PC-9 (cell line): ENCODE measurements around the gene IL1R2. TPM values are rescaled to one million over a fixed set of nuclear protein-coding genes. Genes with fewer than 3 reads are reported as not detected.
A peak's percentile ranks its signal among the peaks of the same experiment; 100 is the strongest.

ENCODE experiments used
- BruUV-seq: library from RNA; stranded (reverse); fragments of 400-500 nt; replicated peaks from 2 replicates; lab custom pipeline; 2021; lab: Mats Ljungman, UMichigan
- CTCF ChIA-PET: fragments of 300-600 bp; sonication (Branson Sonifier 250); formaldehyde crosslinking; loops from one replicate; lab custom pipeline; 2022; ENCODE audit warnings: antibody characterized with exemption; lab: Charles Lee
- POLR2A ChIA-PET: fragments of 300-600 bp; sonication (Branson Sonifier 250); formaldehyde crosslinking; loops from one replicate; lab custom pipeline; 2022; ENCODE audit warnings: antibody characterized with exemption; ENCODE audit not compliant: unreplicated experiment; lab: Charles Lee
- DNase-seq, 2 experiments: peaks; one replicate each; pipeline versions ENCODE4 v3.0.0 to v3.0.0-alpha.2; 2015 to 2022; ENCODE audit warnings: mixed read lengths in 1 of 2
- H2AFZ ChIP-seq: fragments of 200-600 bp; sonication (generic); 2 replicates; pipeline ENCODE4 v1.8.1; 2017; ENCODE audit warnings: antibody characterized with exemption
- H3F3A ChIP-seq: fragments of 200-600 bp; sonication (generic); 2 replicates; pipeline ENCODE4 v1.8.1; 2017; ENCODE audit warnings: antibody characterized with exemption, mild to moderate bottlenecking, low read depth; ENCODE audit not compliant: insufficient read depth
- H3K27ac ChIP-seq: fragments of 200-600 bp; sonication (generic); 2 replicates; pipeline ENCODE4 v1.6.1; 2016; ENCODE audit warnings: mixed run types
- H3K27me3 ChIP-seq: fragments of 200-600 bp; sonication (generic); 2 replicates; pipeline ENCODE4 v1.6.1; 2016; ENCODE audit warnings: low read depth, mixed run types; ENCODE audit not compliant: insufficient read depth
- H3K36me3 ChIP-seq: fragments of 200-600 bp; sonication (generic); 2 replicates; pipeline ENCODE4 v1.6.1; 2016; ENCODE audit warnings: low read depth, mixed run types
- H3K4me1 ChIP-seq: fragments of 200-600 bp; sonication (generic); replicated peaks from 2 replicates; pipeline ENCODE4 v1.6.1; 2016; ENCODE audit warnings: mixed run types; ENCODE audit not compliant: insufficient read depth
- H3K4me2 ChIP-seq: fragments of 200-600 bp; sonication (generic); 2 replicates; pipeline ENCODE4 v1.6.1; 2017; ENCODE audit warnings: mixed run types
- H3K4me3 ChIP-seq: fragments of 200-600 bp; sonication (generic); 2 replicates; pipeline ENCODE4 v1.6.1; 2016; ENCODE audit warnings: mixed run types
- H3K79me2 ChIP-seq: fragments of 200-600 bp; sonication (generic); 2 replicates; pipeline ENCODE4 v1.6.1; 2017; ENCODE audit warnings: low read depth, mixed run types
- H3K9me2 ChIP-seq: fragments of 200-600 bp; sonication (generic); 2 replicates; pipeline ENCODE4 v1.8.1; 2017; ENCODE audit warnings: mild to moderate bottlenecking; ENCODE audit not compliant: insufficient read depth
- H3K9me3 ChIP-seq: fragments of 200-600 bp; sonication (generic); 2 replicates; pipeline ENCODE4 v1.8.1; 2016; ENCODE audit warnings: low read depth; ENCODE audit not compliant: insufficient read depth
- H4K20me1 ChIP-seq: fragments of 200-600 bp; sonication (generic); 2 replicates; pipeline ENCODE4 v1.8.1; 2017; ENCODE audit not compliant: insufficient read depth
- CTCF ChIP-seq: fragments of 200-600 bp; sonication (generic); conservative IDR thresholded peaks from 2 replicates; pipeline ENCODE4 v1.6.1; 2017; ENCODE audit warnings: mixed run types, antibody characterized with exemption, mild to moderate bottlenecking, moderate library complexity
- EZH2 ChIP-seq: fragments of 200-600 bp; sonication (generic); IDR thresholded peaks from 2 replicates; pipeline ENCODE4 v1.8.0; 2017; ENCODE audit warnings: antibody characterized with exemption, low read depth
- intact Hi-C: fragments of 100-400 bp; cut with micrococcal nuclease; formaldehyde crosslinking; loops from one replicate; pipeline ENCODE4 v1.10.0; 2022; ENCODE audit not compliant: unreplicated experiment
- total RNA-seq: library from RNA; stranded (reverse); gene quantifications from 2 replicates; pipeline ENCODE4 v1.2.3, GENCODE V29; 2021

IL1R2 gene
- total RNA-seq, 1 experiment from 2014 or later = 3.8 TPM

GRCh38 chr2:101998556-101998895 is 6.8 kb downstream of the IL1R2 start:
- Histone ChIP-seq H3K79me2 (no peaks in the 10 kb centered on the region), H3K36me3 (no peaks in the 10 kb centered on the region; the same call in 1 of the 2 replicates), H3K27me3 (no peaks in the 10 kb centered on the region), H3K9me3 (no peaks in the 10 kb centered on the region), H3K4me3 (no peak overlapping the region), H3K9me2 (no peaks in the 10 kb centered on the region), H2AFZ (no peak overlapping the region), H4K20me1 (no peaks in the 10 kb centered on the region), H3K27ac (no peak overlapping the region), H3K4me1 (peaks cover 42% of the 10 kb centered on the region), H3K4me2 (peak overlapping the region; percentile 57; the same call in 1 of the 2 replicates), H3F3A (peaks cover 22% of the 10 kb centered on the region; the same call in 1 of the 2 replicates)
- BruUV-seq = no TSS peak
- intact Hi-C loops = loop anchor here (5.0 kb wide), 1 partner anchor 116 kb away; no protein-coding TSS in a partner anchor
- ChIA-PET POLR2A (no interaction called here), CTCF (no interaction called here)
- DNase-seq = no peak
- TF ChIP-seq CTCF (no peak), EZH2 (no peak)

- no peak for TF ChIP-seq EZH2
- no peak for TF ChIP-seq CTCF
- BruUV-seq = TSS peak; percentile 38
- Histone ChIP-seq H3K4me1 (peaks cover 42% of the 10 kb centered on the region), H4K20me1 (no peaks in the 10 kb centered on the region), H3K36me3 (no peaks in the 10 kb centered on the region; the same call in 1 of the 2 replicates), H3K79me2 (no peaks in the 10 kb centered on the region), H3K4me2 (peak overlapping the region; percentile 57), H3F3A (peaks cover 22% of the 10 kb centered on the region; the same call in 1 of the 2 replicates), H3K9me2 (no peaks in the 10 kb centered on the region), H3K27ac (peak overlapping the region; percentile 86), H2AFZ (no peak overlapping the region), H3K4me3 (no peak overlapping the region), H3K27me3 (no peaks in the 10 kb centered on the region), H3K9me3 (no peaks in the 10 kb centered on the region)
- intact Hi-C loops = loop anchor here (1.0 to 5.0 kb wide), 2 partner anchors 14 to 117 kb away; no protein-coding TSS in a partner anchor
- CTCF ChIA-PET = interaction anchor here (0.6 to 1.0 kb wide), 3 partner anchors 116 to 452 kb away, joined by 3 read pairs; no protein-coding TSS in a partner anchor
- POLR2A ChIA-PET = no interaction called here
- peak in 1 of 2 experiments; percentile 82 for DNase-seq
These were observed 7.4 kb downstream of the IL1R2 start for GRCh38 chr2:101998896-101999789.

GRCh38 chr2:102000012-102000411 is 8.3 kb downstream of the IL1R2 start:
- POLR2A ChIA-PET = no interaction called here
- H3F3A ChIP-seq = peaks cover 22% of the 10 kb centered on the region; the same call in 1 of the 2 replicates
- H4K20me1 ChIP-seq = no peaks in the 10 kb centered on the region
- H3K9me3 ChIP-seq = no peaks in the 10 kb centered on the region
- CTCF ChIA-PET = interaction anchor here (0.6 to 1.0 kb wide), 2 partner anchors 116 to 452 kb away, joined by 3 read pairs; no protein-coding TSS in a partner anchor
- H3K79me2 ChIP-seq = no peaks in the 10 kb centered on the region
- no peak for TF ChIP-seq CTCF
- no peak for TF ChIP-seq EZH2
- no TSS peak for BruUV-seq
- no peaks in the 10 kb centered on the region for H3K27me3 ChIP-seq
- H3K4me2 ChIP-seq = peak overlapping the region; percentile 57; the same call in 1 of the 2 replicates
- peak overlapping the region; percentile 86; the same call in 1 of the 2 replicates for H3K27ac ChIP-seq
- peaks cover 42% of the 10 kb centered on the region for H3K4me1 ChIP-seq
- no peaks in the 10 kb centered on the region; the same call in 1 of the 2 replicates for H3K36me3 ChIP-seq
- DNase-seq = no peak
- intact Hi-C loops = no loop called here
- H2AFZ ChIP-seq = no peak overlapping the region
- no peaks in the 10 kb centered on the region for H3K9me2 ChIP-seq
- H3K4me3 ChIP-seq = no peak overlapping the region
